Measurements from ENCODE around the gene EIF4E2.
"Not testable (repeated sequence)": the region's sequence is repeated elsewhere in the genome, so short reads cannot be mapped to it uniquely, and the experiment has no call there.

Gene EIF4E2

DNA sequence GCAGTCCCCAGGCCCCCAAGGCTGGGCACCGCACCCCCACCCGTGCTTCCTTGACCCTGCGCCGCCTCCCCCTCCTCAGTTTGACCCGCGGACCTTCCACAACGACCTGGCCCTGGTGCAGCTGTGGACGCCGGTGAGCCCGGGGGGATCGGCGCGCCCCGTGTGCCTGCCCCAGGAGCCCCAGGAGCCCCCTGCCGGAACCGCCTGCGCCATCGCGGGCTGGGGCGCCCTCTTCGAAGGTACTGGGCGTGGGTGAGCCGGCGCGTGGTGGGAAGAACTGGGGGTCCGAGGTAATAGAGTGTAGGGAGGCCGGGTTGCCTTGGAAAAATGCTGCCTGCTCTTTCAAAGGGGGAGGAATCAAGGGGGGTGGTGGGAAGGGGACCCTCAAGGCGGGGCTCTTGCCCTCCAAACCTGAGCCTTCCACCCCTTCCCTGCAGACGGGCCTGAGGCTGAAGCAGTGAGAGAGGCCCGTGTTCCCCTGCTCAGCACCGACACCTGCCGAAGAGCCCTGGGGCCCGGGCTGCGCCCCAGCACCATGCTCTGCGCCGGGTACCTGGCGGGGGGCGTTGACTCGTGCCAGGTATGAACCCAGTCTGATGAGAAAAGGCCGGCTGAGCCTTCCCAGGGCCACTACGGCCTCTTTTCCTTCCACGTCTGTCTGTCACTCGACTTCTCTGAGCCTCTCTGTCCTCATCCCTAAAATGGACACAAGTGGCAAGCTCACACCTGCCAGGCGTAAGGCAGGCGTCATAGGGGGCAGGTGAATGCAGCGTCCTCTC, 27.7 kb upstream of the EIF4E2 start:
- DNase-seq (ENCODE audit: low read depth in 2 of 2) = no peak

DNA sequence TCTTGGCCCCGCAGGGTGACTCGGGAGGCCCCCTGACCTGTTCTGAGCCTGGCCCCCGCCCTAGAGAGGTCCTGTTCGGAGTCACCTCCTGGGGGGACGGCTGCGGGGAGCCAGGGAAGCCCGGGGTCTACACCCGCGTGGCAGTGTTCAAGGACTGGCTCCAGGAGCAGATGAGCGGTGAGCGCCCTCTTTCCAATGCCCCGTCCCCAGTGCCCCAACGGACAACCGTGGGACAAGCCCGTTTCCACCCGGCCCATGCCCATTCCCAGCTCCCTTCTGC, 27.1 kb upstream of the EIF4E2 start:
- DNase-seq (ENCODE audit: low read depth in 2 of 2) = no peak

DNA sequence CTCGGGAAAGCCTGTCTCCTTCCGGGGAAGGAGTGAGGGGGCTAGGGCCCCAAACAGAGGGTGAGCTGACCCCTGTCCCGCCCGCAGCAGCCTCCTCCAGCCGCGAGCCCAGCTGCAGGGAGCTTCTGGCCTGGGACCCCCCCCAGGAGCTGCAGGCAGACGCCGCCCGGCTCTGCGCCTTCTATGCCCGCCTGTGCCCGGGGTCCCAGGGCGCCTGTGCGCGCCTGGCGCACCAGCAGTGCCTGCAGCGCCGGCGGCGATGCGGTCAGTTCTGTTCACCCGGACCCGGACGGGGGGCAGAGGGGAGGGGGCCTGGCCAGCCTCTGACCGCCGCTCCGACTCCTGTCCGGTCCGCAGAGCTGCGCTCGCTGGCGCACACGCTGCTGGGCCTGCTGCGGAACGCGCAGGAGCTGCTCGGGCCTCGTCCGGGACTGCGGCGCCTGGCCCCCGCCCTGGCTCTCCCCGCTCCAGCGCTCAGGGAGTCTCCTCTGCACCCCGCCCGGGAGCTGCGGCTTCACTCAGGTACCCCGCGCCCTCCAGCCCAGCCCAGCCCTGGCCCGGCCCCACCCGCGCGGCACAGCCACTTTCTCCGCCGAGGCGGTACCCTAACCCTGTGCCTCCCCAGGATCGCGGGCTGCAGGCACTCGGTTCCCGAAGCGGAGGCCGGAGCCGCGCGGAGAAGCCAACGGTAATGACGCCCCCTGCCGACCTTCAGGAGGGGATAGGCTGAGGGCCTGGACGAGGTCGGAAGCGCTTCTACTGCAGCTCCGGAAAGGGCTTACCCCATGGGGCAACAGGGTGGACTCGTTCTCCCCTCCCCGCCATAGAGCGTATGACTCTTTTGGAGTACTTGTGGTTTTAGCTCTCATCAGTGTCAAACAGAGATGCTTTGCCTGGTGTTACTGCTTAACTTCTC, 26.5 kb upstream of the EIF4E2 start:
- no peak for DNase-seq (ENCODE audit: low read depth in 2 of 2)

DNA sequence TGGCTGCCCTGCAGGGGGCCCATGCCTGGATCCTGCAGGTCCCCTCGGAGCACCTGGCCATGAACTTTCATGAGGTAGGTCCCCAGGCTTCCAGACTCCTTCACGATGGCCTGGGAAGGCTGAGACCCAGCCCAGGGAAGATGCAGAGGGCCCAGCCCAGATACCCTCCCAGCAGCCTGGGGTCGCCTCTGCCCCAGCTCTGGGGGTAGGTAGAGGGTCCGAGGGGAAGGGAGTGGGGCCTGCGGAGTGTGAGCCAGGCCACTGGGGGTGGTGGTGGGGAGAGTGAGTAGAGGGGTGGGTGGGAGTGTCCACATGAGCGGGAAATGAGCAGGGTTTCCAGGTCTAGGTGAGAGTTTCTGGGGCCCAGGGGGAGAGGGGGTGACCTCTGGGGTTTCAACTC, 25.7 kb upstream of the EIF4E2 start:
- no peak for DNase-seq (ENCODE audit: low read depth in 2 of 2)

DNA sequence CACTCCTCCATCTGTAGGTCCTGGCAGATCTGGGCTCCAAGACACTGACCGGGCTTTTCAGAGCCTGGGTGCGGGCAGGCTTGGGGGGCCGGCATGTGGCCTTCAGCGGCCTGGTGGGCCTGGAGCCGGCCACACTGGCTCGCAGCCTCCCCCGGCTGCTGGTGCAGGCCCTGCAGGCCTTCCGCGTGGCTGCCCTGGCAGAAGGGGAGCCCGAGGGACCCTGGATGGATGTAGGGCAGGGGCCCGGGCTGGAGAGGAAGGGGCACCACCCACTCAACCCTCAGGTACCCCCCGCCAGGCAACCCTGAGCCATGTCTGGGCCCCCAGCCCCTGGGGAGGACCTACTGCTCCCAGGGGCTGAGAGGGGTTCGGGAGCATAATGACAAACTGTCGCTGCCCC, 25.3 kb upstream of the EIF4E2 start:
- no peak for DNase-seq (ENCODE audit: low read depth in 2 of 2)

DNA sequence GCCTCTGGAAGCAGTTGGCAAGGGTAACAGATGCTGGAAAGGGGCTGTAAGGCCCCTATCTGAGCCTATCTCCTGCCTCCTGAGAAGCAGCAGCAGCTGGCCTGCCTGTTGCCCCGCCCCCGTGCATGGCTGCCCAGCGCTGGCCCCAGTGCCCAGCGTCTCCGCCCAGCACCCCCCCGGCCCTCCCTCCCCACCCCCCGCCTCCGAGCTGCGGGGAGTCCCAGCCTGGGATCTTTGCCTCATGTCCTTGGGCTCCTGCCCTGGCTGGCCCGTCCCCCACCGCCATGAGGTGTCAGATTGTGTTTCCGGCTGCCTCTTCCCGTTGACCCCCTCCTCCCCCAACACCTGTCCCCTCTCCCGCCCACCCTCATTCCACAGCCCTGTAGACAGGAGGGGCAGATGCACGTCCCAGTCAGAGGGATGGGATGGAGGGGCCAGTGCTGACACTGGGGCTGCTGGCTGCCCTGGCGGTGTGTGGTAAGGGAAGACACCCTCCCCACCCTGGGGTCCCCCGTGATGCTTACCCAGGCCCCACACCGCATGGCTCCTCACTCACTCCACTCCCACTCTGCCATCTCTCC, 24.6 kb upstream of the EIF4E2 start, which contains the start of gene CHRND:
Gene CHRND, plus strand, starts transcription at position 370 of the 581 bp plus-strand sequence. Its CDS starts 56 bp downstream, at position 426.
- no peak for DNase-seq (ENCODE audit: low read depth in 2 of 2)

DNA sequence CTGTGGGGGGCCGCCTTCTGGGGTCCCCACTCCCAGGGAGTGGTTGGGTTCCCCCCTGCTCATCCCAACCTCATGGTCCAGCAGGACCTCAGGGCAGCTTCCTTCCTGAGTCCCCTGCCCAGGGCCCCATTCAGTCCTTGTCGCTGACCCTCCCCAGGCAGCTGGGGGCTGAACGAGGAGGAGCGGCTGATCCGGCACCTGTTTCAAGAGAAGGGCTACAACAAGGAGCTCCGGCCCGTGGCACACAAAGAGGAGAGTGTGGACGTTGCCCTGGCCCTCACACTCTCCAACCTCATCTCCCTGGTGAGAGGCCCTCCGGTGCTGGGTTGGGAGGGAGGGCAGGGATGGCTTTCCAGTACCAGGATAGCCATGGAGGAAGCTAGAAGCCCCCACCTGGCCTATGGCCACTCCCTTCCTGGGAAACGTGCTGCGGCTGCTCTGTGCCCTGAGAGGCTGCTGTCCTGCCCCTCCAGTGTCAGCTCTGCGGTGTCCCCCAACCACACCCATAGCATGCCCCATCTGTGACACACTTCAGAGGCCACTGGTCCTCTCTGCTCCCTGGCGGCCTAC, 24.0 kb upstream of the EIF4E2 start:
- no peak for DNase-seq (ENCODE audit: low read depth in 2 of 2)

DNA sequence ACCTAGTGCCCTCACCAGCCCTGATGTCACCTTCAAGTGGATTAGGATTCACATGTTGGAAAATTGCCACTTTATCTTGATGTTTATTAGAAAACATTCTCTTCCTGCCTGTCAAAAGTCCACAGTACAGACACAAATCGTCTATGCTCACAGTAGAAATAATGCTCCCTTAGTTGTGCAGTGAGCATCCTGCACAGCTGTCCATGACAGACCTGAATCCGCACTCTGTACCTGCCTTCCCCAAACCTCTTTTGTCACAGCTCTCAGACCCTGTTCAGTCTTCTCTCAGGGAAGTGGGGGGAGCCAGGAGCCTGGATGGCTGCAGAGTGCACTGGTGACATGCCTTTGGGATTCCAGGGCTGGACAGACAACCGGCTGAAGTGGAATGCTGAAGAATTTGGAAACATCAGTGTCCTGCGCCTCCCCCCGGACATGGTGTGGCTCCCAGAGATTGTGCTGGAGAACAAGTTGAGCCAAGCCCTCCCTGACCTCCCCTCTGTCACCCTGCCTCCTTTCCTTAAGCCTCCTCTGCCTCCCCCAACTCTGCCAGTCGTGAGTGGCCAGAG, 22.5 kb upstream of the EIF4E2 start:
- DNase-seq (ENCODE audit: low read depth in 2 of 2) = no peak

DNA sequence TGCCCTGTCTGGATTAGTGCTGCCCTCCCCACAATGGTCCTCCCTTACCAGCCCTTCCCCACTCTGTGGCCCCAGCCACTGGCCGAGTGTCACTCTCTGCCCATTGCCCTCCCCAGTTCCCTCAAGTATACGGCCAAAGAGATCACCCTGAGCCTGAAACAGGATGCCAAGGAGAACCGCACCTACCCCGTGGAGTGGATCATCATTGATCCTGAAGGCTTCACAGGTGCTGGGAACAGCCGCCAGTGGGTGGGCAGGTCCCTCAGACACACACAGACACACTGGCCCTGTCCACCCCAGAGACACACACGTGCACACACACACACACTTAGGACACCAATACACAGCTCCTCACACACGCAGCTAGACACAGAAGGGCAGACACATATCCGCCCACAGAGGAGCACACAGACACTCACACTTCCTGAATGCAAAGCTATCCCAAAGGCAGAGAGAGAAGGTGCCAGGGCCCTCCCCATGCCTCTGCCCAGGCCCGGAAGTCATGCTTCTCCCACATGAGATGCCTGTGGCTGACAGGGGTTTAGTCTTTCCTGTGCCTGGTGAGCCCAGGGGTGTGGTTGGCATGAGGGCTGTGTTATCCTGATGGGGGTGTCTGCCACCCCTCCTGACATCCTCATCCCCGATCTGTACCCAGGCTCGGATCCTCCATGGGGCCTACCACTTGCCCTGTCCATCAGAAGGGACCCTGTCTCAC, 21.6 kb upstream of the EIF4E2 start:
- no peak for DNase-seq (ENCODE audit: low read depth in 2 of 2)

DNA sequence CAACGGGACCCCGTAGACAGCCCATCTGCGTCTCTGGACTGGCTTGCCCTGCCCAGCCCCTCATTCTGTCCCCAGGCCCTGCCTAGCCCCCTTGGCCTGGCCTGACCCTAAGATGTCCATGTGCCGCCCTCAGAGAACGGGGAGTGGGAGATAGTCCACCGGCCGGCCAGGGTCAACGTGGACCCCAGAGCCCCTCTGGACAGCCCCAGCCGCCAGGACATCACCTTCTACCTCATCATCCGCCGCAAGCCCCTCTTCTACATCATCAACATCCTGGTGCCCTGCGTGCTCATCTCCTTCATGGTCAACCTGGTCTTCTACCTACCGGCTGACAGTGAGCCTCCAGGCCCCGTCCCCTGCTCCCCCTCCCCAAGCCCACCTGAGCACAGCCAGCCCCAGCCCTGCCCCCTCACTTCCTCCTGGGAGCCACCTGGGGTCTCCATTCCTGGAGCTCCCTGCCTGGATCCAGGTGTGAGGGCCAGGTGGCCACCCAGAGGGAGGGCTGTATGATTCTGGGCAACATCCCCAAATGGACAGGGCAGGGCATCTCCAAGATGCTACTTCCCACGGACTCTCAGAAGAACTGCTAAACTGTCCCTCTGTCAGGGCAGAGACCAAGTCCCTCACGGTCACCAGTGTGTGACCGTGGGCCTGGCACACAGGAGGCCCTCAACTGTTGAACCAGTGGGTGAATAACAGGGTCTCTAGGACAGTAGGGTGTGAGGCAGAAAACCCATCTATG, 20.5 kb upstream of the EIF4E2 start:
- DNase-seq (ENCODE audit: low read depth in 2 of 2) = no peak

DNA sequence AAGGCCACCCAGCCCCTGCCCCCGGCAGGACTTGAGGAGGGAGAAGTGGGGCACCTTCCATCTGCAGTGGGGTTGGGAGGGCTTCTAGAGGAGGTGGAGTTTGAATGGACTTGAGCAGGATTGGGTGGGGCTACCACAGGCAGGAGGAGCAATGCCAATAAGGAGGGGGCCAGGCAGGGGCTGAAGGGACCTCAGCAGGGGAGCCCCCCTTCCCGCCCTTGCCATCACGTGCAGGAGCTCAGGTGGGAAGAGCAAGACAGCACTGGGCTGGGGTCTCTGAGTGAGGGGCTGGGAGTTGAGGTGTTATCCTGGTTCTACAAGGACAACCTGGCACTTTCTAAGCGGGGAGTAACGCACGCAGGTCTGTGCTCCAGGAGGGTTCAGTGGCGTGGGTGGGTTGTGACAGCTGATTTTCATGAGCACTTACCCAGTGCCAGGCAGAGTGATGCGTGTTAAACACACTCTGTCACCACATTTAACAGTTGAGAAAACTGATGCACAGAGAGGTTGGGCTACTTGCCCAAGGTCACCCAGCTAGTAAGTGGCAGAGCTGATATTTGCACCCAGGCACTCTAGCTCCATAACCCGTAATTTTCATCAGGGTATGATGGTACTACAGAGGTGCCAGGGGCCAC, 19.7 kb upstream of the EIF4E2 start:
- DNase-seq (ENCODE audit: low read depth in 2 of 2) = no peak

DNA sequence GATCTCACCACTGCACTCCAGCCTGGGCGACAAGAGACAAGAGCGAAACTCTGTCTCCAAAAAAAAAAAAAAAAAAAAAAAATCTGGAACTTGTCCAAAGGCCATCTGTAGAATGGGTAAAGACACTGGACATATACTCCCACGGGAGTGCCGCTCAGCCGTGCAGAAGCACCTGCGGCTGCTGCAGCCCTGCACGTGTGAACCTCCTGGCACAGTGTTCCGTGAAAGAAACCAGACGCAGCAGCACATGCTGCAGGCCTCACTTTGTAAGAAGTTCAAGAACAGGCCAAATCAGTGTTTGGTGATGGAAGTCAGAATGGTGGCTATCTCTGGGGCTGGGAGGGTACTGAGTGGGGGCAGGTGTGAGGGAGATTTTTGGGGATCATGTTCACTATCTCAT, 18.1 kb upstream of the EIF4E2 start:
- DNase-seq (ENCODE audit: low read depth in 2 of 2) = no peak

DNA sequence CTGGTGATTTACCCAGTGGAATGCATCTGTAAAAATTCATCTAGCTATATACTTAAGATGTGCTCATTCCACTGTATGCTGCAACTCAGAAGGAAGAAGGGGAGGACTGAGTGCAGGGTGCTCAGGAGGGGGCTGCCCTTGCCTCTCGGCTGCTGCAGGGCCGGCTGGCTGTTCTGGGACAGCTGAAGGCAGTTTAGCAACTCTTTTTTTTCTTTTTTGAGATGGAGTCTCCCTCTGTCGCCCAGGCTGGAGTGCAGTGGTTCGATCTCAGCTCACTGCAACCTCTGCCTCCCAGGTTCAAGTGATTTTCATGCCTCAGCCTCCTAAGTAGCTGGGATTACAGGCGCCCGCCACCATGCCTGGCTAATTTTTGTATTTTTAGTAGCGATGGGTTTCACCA, 17.7 kb upstream of the EIF4E2 start:
- DNase-seq (ENCODE audit: low read depth in 2 of 2) = not testable (repeated sequence)

DNA sequence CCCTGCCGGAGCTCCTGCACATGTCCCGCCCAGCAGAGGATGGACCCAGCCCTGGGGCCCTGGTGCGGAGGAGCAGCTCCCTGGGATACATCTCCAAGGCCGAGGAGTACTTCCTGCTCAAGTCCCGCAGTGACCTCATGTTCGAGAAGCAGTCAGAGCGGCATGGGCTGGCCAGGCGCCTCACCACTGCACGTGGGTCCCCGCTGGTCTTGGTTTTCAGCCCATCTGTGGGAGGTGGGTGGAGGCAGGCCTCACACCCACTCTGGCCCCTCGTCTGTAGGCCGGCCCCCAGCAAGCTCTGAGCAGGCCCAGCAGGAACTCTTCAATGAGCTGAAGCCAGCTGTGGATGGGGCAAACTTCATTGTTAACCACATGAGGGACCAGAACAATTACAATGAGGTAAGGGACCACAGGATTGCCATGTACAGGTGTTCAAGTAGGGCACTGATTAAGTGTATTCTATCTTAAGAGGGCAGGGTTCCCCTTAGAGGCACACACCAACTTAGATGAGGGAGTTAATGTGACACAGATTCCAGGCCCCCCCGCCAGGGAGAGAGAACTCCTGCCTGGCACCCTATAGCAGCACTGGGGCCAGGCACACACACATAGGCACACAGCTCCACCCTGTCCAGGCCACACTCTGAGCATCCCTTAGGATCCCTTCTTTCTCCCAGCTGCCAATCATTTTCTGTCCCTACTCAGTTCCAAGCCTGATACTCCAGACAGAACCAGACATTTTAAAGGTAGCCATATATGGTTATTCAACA, 16.4 kb upstream of the EIF4E2 start:
- DNase-seq (ENCODE audit: low read depth in 2 of 2) = no peak

DNA sequence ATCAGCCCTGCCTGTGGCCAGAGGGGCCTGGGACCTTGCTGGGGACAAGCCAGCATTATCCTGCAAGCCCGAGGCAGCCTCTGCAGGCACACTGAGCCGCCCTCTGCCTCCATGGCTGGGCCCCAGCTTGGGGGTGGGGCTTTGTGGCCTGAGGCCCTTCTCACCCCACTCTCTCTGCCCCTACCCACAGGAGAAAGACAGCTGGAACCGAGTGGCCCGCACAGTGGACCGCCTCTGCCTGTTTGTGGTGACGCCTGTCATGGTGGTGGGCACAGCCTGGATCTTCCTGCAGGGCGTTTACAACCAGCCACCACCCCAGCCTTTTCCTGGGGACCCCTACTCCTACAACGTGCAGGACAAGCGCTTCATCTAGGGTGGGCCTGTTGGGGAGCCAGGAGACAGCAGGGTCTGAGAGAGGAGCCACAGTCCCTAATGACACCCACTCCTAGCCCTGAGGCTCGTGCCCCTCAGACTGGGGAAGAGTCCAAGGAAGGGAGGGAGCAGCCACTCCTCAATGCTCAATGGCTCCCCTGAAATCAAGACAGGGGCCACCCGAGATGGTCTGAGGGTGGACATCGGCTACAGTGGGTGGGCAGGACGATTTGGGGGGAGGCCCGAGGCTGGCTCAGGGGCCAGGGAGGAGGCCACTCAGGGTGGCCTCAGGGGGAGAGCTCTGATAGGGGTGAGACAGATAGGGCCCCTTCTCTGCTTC, 15.4 kb upstream of the EIF4E2 start:
- no peak for DNase-seq (ENCODE audit: low read depth in 2 of 2)

DNA sequence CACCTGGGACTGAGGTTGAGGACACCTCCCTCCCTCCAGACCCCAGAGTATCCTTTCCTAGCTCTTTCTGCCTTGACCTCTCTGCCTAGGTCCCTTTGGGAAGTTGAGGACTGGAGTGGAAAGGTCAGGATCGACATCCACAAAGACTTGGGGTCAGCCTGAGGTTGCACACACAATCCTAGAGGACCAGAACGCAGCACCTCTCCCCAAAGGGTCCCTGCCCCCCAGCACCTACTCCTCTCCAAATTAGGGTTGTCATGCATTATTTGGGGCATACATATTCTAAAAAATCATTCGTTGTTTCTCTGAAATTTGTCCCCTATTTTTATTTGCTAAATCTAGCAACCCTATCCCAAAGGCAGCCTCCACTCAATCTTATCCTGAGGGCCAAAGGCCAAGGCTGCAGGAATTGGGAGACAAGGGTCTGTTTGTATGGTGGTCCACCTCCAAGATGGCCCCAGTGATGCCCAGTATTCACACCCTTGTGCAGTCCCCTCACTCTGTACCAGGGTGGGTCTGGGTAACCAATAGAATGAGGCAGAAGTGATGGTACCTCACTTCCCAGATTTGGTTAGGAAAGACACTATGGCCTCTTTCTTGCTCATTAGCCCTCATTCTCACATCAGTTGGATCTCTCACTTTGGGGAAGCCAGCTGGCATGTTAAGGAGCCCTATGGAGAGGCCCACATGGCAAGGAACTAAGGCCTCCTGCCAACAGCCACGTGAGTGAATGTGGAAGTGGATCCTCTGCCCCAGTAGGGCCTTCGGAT, 14.5 kb upstream of the EIF4E2 start:
- DNase-seq (ENCODE audit: low read depth in 2 of 2) = no peak

DNA sequence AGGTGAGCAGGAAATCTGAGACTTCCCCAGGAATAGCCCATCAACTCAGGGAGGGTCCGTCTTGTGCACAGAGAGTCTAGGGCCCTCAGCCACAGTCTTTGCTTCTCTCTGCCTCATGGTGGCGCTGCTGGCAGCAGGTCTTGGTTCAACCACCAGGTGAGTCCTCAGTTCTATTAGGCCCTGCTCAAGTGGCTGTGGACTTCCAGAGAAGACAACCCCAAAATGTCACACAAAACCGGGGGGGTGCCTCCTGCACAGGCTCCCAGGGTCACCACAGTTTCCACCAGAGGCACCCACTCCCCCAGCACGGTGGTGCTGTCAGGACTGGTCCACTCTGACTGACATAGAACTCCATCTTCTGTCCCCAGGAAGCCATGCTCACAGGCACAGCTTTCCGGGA, 13.4 kb upstream of the EIF4E2 start:
- no peak for DNase-seq (ENCODE audit: low read depth in 2 of 2)

DNA sequence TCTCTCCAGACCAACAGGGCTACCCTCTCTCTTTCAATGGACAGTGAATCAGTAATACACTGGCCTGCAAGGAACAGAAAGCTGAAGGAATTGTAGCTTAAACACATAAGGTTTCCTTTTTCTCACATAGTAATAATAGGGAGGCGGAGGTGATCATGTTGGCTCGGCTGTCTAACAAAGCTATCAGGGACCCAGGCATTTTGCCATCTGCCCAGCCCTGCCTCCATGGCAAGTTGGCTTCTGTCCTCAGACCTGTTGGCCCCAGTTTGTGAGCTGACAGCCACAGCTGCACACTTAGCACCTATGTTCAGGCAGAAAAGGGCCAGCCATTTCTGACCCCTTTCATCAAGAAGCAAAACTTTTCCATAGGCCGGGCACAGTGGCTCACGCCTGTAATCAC, 13.0 kb upstream of the EIF4E2 start:
- no peak for DNase-seq (ENCODE audit: low read depth in 2 of 2)
